Measurements from ENCODE around the gene MAST4.

MAST4 gene

GRCh38 chr5:66923457-66923856 is 327.3 kb downstream of the MAST4 start:
- DNase-seq, result no peak

DNA sequence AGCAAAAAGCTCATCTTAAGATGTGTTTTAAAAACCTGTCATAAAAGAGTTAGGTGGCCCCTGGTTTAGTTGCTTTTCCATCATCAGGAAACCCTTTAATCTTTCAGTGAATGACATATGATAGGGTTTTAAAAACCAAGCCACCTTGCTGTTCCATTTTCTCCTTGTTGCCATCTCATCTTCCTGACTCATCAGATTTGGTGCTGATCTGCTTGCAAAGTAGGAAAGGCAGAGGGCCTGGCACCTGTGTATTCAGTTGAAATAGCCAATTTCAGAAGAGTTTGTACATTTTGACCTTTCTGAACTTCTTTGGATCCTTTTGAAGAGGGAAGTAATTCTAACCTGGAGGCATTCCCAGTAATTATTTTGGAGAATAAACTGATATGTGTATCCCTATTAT is 327.7 kb downstream of the MAST4 start:
- no peak for DNase-seq

DNA sequence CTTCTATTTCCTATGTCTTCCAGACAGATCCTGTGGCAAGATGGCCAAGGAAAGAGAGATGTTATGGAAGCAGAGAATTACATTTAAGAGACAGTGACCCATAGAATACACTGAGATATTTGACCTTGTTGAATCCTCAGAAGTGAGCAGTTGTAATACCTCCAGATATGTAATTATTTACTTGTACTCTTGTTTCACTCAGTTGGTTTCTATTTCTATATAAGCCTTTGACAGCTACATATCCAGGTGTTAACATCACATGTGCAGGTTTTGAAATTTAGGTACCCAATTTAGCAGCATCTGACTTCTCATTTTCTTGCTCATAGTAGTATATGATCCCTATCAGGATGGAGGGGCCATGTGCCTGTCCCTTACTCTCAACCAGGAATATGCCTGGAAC is 330.9 kb downstream of the MAST4 start:
- DNase-seq, result no peak

DNA sequence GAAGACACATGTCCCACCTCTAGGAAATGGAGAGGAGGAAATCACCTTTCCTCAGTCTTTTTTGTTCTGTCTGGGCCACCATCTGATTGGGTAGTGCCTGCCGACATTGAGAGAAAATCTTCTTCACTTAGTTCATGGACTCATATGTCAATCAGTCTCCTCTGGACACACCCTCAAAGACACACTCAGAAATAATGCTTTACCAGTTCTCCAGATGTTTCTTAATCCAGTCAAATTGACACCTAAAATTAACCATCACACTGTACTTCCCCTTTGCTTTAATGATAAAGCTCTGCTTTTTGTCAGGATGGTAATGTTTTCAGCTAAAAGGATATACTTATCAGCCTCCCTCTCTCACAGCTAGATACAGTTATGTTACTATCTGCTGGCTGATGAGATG is 333.1 kb downstream of the MAST4 start:
- no peak for DNase-seq

GRCh38 chr5:66929995-66930394 is 333.8 kb downstream of the MAST4 start:
- no peak for DNase-seq

DNA sequence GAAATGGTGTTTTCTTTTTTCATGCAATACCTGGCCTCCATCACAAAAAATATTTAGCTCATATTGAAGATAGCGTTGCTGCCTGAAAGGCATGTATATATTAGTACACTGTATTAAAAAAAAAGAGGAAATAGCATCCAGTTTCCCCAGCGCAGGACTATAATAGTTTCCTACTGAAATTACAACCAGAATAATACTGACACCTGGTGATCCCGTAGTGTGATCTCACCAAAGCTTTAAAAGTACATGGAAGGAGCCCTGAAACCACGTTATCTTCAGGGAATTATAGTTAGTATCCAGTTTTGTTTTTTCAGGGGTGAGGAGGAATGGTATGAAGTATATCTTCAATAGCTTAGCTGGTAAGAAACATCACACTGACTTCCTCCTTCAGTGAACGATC is 335.5 kb downstream of the MAST4 start:
- no peak for DNase-seq

DNA sequence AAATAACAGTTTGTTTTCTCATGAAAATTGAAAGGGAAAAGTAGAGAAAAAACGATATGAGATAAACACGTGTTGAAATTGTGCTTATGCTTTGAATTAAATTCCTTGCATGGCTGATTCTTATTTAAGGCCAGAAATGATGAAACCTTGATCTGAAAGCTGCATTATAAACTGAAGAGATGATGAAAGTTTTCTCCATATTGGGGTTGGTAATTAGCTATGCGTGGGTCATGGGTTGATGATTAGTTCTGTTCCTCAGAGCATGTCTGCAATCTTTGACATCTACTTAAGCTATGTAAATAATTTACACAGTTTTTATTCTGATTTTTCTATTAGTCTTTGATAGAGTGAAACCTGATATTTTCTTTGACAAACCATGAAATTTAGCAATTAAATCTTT is 336.3 kb downstream of the MAST4 start:
- DNase-seq, result no peak

GRCh38 chr5:66933066-66933465 is 336.9 kb downstream of the MAST4 start:
- no peak for DNase-seq

DNA sequence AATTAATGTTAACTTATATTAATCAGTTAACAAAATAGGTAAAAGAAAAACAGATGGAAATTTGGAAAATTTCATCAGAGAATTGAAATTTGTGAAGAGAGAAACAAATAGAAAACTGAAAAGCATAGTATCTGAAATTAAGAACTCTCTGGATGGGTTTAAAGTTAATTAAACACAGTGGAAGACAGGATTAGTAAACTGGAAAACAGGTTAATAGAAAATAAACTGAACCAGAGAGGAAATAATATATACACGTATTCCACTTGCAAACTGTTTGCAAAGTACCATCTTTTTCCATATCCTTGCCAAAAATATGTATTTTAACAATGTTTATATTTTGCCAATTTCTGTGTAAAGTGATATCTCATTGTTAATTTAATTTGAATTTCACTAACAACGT is 342.9 kb downstream of the MAST4 start:
- no peak for DNase-seq

GRCh38 chr5:66945389-66946349 is 349.5 kb downstream of the MAST4 start:
- no peak for DNase-seq

DNA sequence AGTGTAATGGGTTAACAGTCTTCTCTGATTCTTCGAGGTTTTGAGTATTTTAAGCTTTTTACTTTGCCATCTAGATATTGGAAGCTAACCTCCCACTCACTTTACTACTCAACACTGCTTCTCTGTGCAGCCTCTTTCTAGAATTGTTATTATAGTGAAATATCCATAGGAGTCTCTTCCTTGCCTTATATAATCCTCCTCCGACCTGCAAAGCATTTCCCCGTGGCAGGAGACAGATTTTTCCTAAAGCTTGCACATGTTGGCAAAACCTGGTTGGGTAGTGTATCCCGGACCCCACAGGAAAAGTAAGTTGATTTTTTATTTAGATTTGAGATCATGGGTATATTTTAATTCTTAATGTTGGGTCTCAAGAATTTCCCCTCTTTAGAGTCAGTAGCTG is 351.3 kb downstream of the MAST4 start:
- no peak for DNase-seq

- DNase-seq, result no peak
These were observed 352.9 kb downstream of the MAST4 start for GRCh38 chr5:66949066-66949465.

GRCh38 chr5:66952153-66952552 is 356.0 kb downstream of the MAST4 start:
- no peak for DNase-seq

- no peak for DNase-seq
These were observed 360.2 kb downstream of the MAST4 start for GRCh38 chr5:66956439-66956838.

DNA sequence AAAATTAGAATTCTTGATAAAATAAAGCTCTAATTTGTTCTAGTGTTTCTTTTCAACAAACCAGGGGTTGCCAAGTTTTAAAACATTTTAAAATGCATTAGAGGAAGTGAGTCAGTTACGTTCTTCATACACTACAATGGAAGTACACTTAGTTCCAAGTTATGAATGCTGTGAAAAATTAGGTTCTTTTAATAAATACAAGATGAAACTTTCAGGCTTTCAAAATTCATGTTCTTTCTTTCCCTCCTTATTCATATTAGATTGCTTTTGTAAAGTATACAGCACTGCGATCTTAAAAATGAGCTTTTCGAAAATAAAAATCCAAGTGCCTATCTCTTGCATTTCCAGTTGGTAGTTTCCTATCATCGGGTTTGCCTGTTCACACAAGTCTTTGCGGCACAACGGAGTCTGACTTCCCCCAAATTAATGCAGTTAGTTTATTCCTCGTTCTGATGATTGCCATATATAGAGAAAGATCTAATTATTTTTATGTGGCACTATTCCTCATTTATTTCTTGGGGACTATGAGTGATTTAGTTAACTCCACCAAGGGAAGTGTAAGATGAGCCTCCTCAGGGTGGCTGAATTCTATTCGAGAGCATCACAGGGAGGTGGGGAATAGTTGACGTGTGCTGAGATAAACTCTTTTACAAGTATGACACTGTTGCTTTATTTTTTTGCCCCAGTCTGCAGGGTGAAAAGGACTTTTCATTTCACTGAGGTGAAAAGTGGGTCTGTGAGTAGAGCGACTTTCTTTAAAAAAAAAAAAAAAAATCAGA is 362.2 kb downstream of the MAST4 start:
- DNase-seq, result no peak

DNA sequence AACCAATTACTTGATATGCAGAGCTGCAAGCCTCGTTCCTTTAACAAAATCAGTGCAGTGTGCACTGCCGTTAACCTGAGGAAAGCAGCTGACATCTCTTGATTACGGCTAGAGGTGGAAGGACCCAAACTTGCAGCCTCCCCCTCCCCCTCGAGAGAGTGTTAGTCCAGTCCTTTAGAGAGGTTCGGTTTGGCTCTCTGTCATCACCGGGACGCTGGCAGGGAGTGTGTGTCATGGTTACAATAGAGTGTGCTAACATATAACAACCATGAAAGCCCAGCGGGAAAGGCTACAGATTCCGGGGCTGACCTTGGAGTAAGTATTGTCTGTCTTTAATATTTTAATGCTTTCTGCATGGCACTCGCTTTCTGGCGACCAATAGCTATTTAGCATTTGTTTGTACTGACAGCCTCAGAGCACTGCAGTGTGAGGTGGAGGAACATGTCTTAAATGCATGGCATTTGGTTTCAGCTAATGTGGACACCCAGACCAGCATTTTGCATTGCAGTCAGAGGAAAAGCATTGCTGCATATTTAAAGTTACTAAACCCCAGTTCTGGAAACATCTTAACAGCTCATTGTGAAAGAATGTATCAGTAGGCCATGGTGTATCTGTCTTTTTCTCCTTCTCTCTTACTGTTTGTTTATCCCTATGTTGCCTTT is 362.9 kb downstream of the MAST4 start:
- no peak for DNase-seq

DNA sequence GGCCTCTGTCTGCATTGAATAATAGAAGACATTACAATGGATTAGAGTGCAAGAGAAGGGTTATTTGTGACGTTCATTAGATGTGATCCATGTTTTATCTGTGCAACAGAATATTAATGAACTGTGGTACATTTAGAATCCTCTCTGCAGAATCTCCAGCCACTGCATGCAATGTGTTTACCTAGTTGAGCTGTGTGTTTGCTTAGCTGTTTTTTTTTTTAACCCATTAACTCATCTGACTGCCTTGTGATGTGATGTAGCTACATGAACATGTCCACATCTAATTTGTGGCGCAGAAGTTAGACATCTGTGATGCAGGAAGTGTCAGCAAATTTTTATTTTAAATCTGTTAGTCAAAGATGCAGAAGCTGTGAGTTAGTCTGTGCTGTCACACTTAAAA is 363.5 kb downstream of the MAST4 start:
- DNase-seq, result no peak

DNA sequence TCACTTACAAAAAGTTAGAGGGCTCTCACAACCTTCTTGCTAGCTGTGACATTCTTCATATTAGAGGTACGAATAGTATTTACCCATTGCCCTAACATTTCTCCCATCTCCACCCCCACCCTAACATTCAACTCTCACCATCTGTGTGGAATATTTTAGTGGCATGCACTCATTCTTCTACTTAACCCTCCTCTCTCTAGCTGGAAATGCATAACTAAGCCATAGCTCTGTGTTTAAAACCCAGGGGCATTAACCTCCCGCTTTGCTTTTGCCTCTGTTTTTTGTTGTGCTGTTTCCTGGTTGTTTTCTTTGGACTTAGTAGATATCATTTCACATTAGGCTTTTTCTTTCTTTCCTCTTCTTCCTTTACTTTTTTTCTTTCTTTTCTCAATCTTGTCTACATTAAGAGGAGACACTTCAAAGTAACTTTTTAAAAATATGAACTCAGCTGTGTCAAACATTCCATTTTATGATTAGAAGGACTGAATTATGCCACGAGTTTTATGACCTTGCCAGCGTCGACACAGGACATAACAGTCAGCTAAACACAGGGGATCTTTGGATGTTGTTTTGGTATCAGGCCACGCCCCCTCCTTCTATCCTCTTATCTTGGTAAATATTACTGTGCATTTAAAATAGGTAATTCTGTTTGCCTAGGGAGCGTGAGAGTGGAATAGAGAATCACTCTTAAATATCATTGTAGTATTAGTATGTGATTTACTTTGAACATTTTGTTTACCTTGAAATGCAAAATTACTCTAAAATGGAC is 364.4 kb downstream of the MAST4 start:
- DNase-seq, result no peak

DNA sequence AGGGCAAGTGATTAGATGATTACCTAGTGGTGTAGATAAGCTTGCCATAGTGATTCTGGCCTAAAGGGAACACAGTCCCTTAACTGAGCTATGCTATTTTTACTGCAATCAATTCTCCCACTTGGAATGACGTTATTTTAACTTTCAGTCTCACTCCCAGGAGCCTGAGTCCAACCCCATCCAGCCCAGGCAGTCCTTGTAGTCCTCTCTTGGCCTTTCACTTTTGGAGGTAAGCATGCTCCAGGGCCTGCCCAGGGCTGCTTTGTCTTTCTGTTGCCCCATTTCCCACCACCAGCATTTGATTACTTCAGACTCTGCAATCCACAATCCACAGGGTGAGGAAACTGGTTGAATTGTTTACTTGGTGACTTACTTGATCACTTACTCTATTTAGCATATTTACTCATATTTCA is 367.4 kb downstream of the MAST4 start:
- DNase-seq, result no peak

DNA sequence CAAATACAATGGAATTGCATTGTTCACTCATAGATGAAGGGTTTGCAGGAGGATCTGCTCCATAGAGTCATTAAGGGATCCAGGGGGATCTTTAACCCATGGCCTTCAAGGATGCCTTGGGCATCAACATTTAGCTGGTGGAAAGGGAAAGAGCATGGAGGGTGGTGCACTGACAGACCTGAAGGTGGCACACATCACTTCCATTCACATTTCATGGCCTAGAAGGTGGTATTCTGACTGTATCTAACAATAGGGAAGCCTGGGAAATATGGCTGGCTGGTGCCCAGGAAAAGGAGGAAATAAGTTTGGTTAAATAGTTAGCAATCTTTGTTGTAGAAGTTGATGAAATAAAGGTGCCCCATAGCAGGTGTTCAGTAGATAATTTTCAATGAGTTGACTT is 370.2 kb downstream of the MAST4 start:
- DNase-seq, result no peak

DNA sequence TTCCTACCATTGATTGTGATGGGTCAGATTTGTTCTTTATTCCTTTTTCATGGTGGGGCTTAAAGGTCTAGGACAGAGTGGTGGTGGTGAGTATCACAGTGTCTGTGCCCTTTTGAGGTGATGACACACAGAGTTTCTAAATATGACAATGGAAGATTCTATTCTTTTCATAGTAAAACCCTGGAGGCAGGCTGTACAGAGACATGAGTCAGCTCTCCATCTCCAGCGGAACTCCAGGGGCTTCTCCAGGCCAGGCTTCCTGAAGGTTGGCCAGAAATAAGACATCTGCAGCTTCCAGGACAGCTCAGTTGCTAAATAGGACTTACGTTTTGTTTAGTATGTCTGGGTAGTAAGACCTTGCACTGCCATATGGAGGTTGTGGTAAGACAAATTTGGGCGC is 370.9 kb downstream of the MAST4 start:
- DNase-seq, result no peak

DNA sequence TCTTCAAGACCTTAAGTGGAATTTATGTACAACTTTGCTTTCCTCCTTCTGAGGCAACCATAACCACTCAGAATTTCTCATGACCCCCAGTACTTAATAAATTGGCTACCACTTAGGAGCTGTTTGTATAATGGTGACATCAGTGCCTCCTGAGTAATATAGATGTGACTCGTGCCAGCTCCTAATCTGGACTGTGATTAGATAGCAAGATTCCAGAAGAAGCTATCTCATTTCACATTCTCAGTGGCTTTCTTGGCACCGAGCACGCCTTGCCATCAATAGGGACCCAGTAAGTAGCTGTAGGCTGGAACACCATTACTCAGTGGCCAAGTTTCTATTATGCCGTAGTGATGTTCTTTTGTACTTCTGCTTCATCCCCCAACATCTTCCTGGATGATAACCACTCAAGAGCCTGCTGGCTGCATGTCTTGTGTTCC is 371.7 kb downstream of the MAST4 start:
- DNase-seq, result no peak

- DNase-seq, result no peak
These were observed 373.3 kb downstream of the MAST4 start for GRCh38 chr5:66969484-66969883.

All from central memory CD4-positive, alpha-beta T cell (primary cell).